ENCODE results near the gene GPR34.

DNA sequence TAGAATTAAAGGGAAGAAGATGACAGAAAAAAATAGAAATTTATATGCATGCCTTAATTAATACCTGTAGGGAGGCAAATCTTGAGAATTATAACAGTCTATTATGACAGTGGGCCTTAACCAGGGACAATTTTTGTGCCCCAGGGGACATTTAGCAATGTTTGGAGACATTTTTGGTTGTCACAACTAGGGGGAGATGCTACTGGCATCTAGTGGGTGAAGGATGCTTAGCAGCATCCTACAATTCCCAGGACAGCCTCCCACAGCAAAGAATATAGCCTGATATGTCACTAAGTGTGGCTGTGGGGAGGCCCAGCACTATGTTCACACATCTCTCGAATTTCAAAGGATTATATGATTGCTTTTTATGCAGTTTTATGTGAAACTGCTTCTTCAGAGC is 45.8 kb downstream of the GPR34 start:
- TF ChIP-seq, protein P1, sequence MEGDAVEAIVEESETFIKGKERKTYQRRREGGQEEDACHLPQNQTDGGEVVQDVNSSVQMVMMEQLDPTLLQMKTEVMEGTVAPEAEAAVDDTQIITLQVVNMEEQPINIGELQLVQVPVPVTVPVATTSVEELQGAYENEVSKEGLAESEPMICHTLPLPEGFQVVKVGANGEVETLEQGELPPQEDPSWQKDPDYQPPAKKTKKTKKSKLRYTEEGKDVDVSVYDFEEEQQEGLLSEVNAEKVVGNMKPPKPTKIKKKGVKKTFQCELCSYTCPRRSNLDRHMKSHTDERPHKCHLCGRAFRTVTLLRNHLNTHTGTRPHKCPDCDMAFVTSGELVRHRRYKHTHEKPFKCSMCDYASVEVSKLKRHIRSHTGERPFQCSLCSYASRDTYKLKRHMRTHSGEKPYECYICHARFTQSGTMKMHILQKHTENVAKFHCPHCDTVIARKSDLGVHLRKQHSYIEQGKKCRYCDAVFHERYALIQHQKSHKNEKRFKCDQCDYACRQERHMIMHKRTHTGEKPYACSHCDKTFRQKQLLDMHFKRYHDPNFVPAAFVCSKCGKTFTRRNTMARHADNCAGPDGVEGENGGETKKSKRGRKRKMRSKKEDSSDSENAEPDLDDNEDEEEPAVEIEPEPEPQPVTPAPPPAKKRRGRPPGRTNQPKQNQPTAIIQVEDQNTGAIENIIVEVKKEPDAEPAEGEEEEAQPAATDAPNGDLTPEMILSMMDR (conservative IDR thresholded peaks at IDR 0.05; ENCODE audit: low read depth, low read length): peak; percentile 43
- TF ChIP-seq RFX5 (IDR thresholded peaks at IDR 0.05; ENCODE audit: low read depth, low read length): no peak
- TF ChIP-seq POLR2A (IDR thresholded peaks at IDR 0.05; ENCODE audit: low read depth, low read length): no peak
- TF ChIP-seq, protein P2, sequence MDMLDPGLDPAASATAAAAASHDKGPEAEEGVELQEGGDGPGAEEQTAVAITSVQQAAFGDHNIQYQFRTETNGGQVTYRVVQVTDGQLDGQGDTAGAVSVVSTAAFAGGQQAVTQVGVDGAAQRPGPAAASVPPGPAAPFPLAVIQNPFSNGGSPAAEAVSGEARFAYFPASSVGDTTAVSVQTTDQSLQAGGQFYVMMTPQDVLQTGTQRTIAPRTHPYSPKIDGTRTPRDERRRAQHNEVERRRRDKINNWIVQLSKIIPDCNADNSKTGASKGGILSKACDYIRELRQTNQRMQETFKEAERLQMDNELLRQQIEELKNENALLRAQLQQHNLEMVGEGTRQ (IDR thresholded peaks at IDR 0.05; ENCODE audit: low read depth, low read length): no peak
- TF ChIP-seq CEBPB (IDR thresholded peaks at IDR 0.05; ENCODE audit: low read depth, low read length): no peak
- no peak for TF ChIP-seq RCOR1 (IDR thresholded peaks at IDR 0.05; ENCODE audit: insufficient replicate concordance, low read length)
- TF ChIP-seq MAFK (IDR thresholded peaks at IDR 0.05; ENCODE audit: low read depth, low read length): no peak
- TF ChIP-seq FOS (IDR thresholded peaks at IDR 0.05; ENCODE audit: low read depth, low read length): no peak
- peak; percentile 32; the same call in 1 of the 2 replicates for TF ChIP-seq SMC3 (IDR thresholded peaks at IDR 0.05; ENCODE audit: low read depth, low read length)
- no peak for TF ChIP-seq MXI1 (IDR thresholded peaks at IDR 0.05; ENCODE audit: borderline replicate concordance, low read depth, low read length)
- TF ChIP-seq MAZ (IDR thresholded peaks at IDR 0.05; ENCODE audit: borderline replicate concordance, low read depth, low read length): no peak
- peak; percentile 56 for TF ChIP-seq RAD21 (IDR thresholded peaks at IDR 0.05; ENCODE audit: low read length)
- no peak for TF ChIP-seq NFE2L2 (IDR thresholded peaks at IDR 0.05; ENCODE audit: low read depth, low read length)
